Liver (tissue), 3 donors: ENCODE data around the gene BSDC1.

Experiments used
- FOXA2 ChIP-seq: IDR thresholded peaks from 2 replicates; pipeline ENCODE4 v1.6.1; 2016; ENCODE audit warnings: antibody characterized with exemption
- GABPA ChIP-seq, 2 donors: IDR thresholded peaks in 1 of 2; conservative IDR thresholded peaks in 1 of 2; 2 replicates each; pipeline ENCODE4 v1.6.1; 2016; ENCODE audit warnings: antibody characterized with exemption in 2 of 2, mild to moderate bottlenecking in 1 of 2, moderate library complexity in 1 of 2
- MAX ChIP-seq: IDR thresholded peaks from 2 replicates; pipeline ENCODE4 v1.6.1; 2016; ENCODE audit warnings: antibody characterized with exemption
- RAD21 ChIP-seq, 2 donors: IDR thresholded peaks; 2 replicates each; pipeline ENCODE4 v1.6.1; 2016; ENCODE audit warnings: antibody characterized with exemption in 2 of 2, mild to moderate bottlenecking in 2 of 2
- SP1 ChIP-seq: IDR thresholded peaks from 2 replicates; pipeline ENCODE4 v1.6.1; 2018; ENCODE audit warnings: antibody characterized with exemption, mild to moderate bottlenecking
- YY1 ChIP-seq: IDR thresholded peaks from 2 replicates; pipeline ENCODE4 v1.6.1; 2016; ENCODE audit warnings: antibody characterized with exemption, mild to moderate bottlenecking
- TF ChIP-seq, protein P1 (sequence below): fragments of 150-350 bp; IDR thresholded peaks from 2 replicates; pipeline ENCODE4 v1.5.1; 2017; ENCODE audit warnings: improper control_type of control experiment, low read depth, low read length; ENCODE audit not compliant: missing input control
- TF ChIP-seq, protein P2 (sequence below): IDR thresholded peaks from 2 replicates; pipeline ENCODE4 v1.6.1; 2016; ENCODE audit warnings: antibody characterized with exemption
- donor health status: healthy.
- donor health status: healthy.

DNA sequence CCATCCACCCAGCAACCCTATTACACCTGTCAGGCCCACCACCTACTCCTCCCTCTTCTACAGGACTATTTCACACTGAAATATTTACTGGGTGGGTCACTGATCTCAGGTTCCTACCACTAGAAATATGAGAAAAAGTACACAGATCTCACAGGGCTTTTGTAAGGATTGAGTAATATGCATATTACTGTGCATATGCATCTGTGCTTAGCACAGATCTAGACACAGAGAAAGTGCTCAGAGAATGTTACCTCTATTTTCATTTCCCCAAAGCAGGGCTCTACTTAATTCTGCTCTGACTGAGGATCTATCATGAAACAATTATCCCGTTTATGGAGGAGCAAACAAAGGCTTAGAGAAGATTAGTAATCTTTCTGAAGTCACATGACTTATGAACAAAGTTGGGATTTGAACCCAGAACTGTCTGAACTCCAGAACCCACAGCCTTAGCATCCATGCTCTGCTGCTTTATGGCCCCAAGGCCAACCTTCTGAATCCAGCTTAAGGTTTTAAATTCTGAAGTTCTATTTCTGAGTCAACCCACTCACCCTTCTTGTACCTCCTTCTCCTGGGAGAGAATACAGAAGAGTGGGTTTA lies 20.1 kb downstream of the BSDC1 start:
- TF ChIP-seq, protein P1, sequence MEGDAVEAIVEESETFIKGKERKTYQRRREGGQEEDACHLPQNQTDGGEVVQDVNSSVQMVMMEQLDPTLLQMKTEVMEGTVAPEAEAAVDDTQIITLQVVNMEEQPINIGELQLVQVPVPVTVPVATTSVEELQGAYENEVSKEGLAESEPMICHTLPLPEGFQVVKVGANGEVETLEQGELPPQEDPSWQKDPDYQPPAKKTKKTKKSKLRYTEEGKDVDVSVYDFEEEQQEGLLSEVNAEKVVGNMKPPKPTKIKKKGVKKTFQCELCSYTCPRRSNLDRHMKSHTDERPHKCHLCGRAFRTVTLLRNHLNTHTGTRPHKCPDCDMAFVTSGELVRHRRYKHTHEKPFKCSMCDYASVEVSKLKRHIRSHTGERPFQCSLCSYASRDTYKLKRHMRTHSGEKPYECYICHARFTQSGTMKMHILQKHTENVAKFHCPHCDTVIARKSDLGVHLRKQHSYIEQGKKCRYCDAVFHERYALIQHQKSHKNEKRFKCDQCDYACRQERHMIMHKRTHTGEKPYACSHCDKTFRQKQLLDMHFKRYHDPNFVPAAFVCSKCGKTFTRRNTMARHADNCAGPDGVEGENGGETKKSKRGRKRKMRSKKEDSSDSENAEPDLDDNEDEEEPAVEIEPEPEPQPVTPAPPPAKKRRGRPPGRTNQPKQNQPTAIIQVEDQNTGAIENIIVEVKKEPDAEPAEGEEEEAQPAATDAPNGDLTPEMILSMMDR, result no peak
- no peak for TF ChIP-seq GABPA (IDR thresholded peaks at IDR 0.05 in 1 of 2, conservative IDR thresholded peaks at IDR 0.05 in 1 of 2)
- TF ChIP-seq MAX, result no peak
- no peak for TF ChIP-seq SP1
- TF ChIP-seq, protein P2, sequence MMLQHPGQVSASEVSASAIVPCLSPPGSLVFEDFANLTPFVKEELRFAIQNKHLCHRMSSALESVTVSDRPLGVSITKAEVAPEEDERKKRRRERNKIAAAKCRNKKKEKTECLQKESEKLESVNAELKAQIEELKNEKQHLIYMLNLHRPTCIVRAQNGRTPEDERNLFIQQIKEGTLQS, result no peak
- TF ChIP-seq YY1, result no peak
- no peak for TF ChIP-seq RAD21 (IDR thresholded peaks at IDR 0.05)
- no peak for TF ChIP-seq FOXA2
